Smooth muscle cell of the brain vasculature (primary cell): ENCODE measurements around the gene GNS.

Experiments
- DNase-seq: peaks from one replicate; pipeline ENCODE4 v3.0.0-alpha.2; 2012; ENCODE audit warnings: low read depth, low spot score

Gene GNS

GRCh38 chr12:64675795-64676194 is 83.4 kb downstream of the GNS start:
- no peak for DNase-seq

- DNase-seq, result no peak
Measured at GRCh38 chr12:64674367-64674922, 84.8 kb downstream of the GNS start.

GRCh38 chr12:64673490-64674169 is 85.6 kb downstream of the GNS start:
- no peak for DNase-seq

GRCh38 chr12:64672925-64673409 is 86.2 kb downstream of the GNS start:
- DNase-seq, result no peak

- DNase-seq, result no peak
Measured at GRCh38 chr12:64671681-64672080, 87.5 kb downstream of the GNS start.

GRCh38 chr12:64670919-64671639 is 88.1 kb downstream of the GNS start:
- no peak for DNase-seq

- no peak for DNase-seq
Measured at GRCh38 chr12:64670019-64670418, 89.2 kb downstream of the GNS start.

- DNase-seq, result no peak
Measured at GRCh38 chr12:64669270-64669842, 89.8 kb downstream of the GNS start.

- no peak for DNase-seq
Measured at GRCh38 chr12:64667793-64668192, 91.4 kb downstream of the GNS start.

GRCh38 chr12:64666054-64666914 is 92.9 kb downstream of the GNS start:
- DNase-seq, result no peak

- DNase-seq, result no peak
Measured at GRCh38 chr12:64665514-64665913, 93.7 kb downstream of the GNS start.
